NCI-H2227 (cell line): ENCODE data around the gene UNC5C.

ENCODE experiments used
- DNase-seq: peaks from one replicate; lab custom pipeline; 2025; ENCODE audit not compliant: unreplicated experiment; lab: John Stamatoyannopoulos, UW

Gene UNC5C

DNA sequence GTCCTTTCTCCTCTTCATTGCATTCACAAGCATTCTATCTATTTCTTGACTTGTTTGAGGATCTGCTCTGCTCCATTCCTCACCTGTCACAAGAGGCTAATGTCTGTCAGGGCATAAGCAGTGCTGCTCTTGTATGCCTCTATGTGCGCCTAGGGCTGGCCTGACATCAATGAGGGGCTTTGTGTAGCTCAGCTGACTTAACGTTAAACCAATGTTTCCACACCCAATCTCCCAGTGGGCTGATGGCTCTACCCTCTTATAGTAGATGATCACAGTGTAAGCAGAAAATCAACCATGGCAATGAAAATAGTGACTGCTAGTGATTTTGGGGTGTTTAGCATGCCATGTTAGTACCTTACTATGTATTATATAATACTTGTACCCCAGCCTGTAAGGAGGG is 139.0 kb downstream of the UNC5C start:
- no peak for DNase-seq

DNA sequence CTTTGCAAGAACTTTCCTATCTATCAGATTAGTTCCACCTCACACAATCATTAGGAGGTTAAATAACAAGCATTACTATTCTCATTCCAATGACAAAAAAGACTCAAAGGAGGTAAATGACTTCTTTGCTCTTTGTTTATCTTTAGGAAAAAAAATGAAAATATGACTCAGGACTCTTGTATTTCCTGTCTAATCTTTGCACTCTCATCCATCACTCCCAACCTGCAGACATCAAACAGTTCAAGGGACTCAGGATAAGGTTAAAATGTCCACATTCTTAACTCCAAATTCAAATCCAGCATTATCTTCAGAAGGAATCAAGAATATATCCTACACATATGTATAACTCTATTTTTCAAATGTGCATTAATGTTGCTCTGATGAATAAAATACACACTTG is 139.6 kb downstream of the UNC5C start:
- DNase-seq, result no peak

DNA sequence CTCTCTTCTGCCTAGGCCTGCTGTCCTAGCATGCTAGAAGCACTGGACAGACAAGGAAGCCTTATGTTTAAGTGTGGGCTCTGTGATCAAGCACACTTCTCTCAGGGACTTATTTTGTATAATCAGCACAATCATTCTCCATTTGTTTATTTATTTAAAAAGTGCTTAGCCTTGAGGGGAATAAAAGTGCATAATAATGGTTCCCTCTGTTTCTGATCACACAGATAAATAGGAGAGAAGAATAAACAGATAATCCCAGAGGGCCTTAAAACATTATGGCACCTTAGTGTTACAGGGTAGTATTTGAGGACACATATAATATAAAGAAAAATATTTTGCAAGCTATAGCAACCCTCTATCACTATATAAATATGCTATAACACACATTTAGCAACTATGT is 146.5 kb downstream of the UNC5C start:
- DNase-seq, result no peak

GRCh38 chr4:95398217-95398616 is 150.6 kb downstream of the UNC5C start:
- DNase-seq, result no peak

DNA sequence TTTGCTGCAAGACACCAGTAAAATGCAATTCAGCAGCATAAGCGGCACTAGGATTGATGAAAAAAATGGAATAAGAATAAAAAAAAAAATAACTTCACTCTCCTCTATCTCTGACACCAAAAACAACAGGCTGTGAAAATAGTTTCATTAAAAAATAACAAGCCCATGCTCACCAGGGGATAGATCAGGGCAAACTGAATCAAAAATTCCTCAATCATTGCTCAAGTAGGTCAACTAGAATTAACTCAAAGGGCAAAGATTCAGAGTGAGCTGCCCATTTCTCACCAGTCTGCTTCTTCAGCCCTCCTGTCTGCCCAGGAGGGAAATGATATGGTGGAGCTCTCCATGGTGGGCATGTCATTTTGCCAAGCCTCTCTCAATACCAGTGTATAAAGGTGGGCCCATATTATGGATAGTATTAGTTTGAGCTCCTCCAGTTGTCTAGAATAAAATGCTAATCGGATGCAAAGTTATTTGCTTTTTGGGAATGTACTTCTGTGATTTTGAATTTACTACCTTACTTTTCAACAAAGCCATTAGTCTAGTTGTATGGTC is 153.9 kb downstream of the UNC5C start:
- DNase-seq, result no peak

- no peak for DNase-seq
Measured at GRCh38 chr4:95393821-95394220, 155.0 kb downstream of the UNC5C start.

DNA sequence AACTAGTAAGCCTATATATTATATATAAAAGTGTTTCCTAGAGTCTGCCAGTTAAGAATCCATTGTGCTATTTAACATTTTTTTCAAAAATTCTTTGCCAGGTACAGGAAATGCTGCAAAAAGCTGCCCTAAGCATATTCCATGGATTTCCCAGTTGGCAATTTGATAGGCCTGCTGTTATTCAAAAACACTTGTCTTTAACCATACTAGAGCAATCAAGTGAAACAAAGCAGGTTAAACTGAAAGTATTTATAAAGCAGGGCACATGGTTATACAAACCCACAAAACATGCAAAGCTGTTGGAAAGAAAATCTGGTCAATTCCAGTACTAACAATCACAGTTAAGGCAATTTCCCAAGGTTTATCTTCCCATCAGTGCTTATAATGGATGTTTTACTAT is 159.9 kb downstream of the UNC5C start:
- no peak for DNase-seq

DNA sequence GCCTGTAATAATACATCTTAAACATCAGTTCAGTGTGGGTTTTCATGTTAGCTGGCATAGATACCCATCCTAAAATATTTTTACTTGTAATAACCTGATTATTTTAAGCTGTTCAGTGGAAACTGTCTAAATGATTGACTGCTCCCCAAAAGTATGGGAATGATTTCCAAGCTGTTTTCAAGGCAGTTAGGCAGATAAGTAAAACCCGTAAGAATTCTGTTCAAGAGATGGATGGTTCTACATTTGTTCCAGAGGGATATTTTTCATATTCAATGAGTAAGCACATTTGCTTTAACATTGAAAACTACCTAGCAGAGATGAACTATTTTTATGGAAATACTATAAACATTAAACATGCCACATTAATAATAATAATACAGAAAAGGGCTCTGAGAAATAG is 161.1 kb downstream of the UNC5C start:
- DNase-seq, result no peak

DNA sequence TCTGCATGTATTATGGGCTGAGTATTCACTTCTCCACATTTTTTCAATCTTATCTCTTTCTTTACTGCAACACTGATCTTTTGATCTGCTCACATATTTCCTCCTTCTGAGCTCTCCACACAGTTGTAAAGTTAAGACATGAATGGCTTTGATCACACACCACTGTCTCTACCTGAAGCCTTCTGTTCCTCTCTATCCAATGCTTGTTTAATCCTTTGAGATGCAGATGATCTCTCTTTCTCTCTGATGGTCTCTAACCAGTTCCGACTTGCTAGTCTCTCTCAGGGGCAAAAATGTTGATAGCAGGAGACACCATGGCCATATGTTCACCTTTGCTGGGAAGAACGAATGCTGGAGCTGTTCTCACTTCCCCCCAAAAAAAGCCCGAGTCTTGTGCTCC is 162.4 kb downstream of the UNC5C start:
- no peak for DNase-seq

DNA sequence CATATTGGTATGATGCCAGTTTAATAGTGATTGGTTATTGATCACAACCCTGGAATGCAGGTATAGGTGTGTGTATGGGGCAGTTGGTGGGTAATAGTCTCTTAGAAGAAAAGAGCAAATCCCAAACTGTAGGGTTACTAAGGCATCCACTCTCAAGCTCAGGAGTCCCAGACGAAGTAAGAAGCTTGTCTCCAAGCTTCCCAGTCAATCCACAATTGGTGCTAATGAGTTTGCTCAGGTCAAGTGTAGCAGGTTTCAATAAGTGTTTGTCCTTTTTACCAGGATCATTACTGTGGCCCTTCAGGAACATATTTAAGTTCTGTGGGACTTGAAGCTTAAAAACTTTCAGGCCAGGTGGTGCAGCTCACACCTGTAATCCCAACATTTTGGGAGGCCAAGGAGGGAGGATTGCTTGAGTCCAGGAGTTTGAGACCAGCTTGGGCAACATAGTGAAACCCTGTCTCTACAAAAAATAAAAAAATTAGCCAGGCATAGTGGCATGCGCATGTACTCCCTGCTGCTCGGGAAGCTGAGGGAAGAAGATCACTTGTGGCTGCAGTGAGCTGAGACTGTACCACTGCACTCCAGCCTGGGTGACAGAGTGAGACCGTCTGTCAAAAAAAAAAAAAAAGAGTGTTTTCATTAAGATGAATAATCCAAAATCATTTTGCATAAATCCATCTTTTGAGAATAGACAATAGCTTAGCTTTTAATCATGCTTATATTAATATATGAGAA is 166.8 kb downstream of the UNC5C start:
- DNase-seq, result no peak

GRCh38 chr4:95379633-95380032 is 169.1 kb downstream of the UNC5C start:
- no peak for DNase-seq

GRCh38 chr4:95377366-95377900 is 171.3 kb downstream of the UNC5C start:
- DNase-seq, result no peak

DNA sequence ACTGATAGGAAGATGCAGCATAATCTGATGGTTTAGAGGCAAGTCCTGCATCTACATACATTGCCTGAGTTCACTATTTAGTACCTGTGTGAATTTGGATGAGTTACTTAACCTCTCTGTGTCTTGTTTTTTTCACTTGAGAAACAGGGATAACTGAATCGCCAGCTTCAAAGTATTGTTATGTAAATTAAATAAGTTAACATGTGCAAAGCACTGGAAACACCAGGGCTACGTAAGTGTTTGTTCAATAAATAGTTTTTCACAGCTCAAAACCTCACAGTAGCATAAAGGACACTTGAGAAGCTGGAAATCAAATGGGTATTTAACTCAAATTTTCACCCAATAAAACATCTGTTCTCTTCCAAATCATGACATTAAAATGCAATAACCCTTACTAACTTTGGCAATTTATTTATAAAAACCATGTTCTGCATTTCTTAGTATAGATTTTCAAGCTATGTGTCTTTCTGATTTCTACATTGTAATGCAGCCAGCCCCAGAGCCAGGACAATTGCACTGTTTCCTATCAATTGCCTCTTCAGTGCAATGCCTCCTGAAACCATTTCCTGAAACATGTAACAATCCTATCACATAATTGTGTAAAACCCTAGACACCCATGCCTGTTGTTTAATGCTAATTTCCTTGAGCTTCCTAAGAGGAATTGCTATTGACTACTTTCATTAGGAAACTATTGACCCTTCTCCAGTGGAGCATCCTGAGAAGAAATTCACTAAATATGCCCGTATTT is 177.1 kb downstream of the UNC5C start:
- no peak for DNase-seq

GRCh38 chr4:95367824-95368223 is 180.9 kb downstream of the UNC5C start:
- DNase-seq, result no peak

DNA sequence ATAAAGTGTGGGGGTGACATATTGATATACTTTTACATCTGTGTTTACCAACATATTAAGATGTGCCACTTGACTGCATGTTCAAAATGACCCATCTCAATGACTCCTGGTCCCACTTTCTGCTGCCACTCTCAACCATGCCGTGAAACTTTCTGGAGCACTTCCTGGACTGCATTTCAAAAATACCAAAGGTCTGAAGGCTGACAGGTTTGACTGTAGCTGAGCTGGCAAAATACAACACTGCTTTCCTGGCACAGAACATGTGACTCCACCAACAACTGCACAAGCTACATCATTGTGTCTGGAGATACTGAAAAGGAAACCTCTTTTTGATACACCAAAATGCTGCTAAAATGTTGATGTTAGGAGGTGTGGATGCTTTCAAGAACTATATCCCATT is 184.8 kb downstream of the UNC5C start:
- DNase-seq, result no peak

DNA sequence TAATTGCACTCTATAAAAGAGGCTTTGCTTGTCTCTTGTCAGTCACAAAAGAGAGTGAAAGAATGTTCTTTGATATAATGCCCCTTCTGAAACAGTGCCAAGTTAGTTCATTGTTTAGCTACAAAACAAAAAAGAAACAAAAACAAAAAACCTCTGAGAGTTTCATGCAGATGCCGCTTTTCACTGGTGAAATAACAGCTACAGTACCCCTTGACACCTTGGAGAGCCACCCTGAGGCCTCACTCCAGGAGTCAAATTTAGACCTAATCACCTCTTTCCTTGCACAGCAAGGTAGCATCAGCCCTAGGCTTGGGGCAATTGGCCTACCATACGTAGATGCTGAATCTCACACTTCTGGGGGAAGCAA is 185.2 kb downstream of the UNC5C start:
- DNase-seq, result no peak

DNA sequence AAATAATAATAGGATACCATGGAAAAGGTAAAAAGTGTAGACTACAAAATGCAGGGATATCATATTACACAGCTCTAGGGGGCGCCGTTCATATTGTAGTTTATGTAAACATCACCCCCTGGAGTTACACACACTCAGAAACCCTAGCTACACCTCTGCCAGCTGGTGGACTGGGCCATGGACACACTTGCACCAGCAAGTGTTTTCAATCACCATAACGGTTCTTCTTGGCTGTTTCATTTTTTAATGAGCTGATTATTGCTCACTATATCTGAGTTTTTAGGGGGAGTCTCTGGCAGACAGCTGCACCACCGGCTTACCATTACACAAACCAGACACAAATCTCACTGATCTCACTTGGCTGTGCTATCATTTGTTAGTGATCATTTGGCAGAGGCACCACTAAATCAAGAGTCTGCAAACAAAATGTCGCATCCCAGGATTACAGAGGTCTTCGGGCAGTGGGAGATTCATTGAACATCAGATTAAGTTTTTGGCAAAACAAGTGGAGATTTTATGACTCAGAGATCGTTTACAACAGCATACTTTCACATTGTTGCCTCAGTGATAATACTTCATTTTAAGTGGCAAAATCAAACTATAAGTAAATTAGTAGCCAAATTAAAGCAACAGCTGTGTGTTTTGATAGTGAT is 185.7 kb downstream of the UNC5C start:
- peak; percentile 14 for DNase-seq

DNA sequence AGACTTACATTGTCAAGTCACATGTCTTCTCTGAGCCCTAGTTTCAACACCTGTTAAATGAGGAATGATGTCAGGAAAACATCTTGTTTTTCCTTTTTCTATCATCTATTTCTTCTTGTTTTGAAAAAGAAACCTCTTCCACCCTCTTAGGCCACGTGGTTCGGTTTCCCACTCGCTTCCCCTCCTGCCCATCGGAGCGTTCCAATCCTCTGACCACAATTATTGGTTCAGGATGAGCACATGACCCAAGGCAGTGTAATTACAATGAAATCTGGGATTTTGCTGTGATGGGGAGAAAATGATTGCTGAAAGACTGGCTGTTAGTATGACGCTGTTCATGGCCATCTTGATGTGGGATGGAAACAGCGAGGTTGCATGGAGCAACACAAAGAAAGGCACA is 186.7 kb downstream of the UNC5C start:
- DNase-seq, result no peak

GRCh38 chr4:95361696-95361965 is 187.1 kb downstream of the UNC5C start:
- no peak for DNase-seq

DNA sequence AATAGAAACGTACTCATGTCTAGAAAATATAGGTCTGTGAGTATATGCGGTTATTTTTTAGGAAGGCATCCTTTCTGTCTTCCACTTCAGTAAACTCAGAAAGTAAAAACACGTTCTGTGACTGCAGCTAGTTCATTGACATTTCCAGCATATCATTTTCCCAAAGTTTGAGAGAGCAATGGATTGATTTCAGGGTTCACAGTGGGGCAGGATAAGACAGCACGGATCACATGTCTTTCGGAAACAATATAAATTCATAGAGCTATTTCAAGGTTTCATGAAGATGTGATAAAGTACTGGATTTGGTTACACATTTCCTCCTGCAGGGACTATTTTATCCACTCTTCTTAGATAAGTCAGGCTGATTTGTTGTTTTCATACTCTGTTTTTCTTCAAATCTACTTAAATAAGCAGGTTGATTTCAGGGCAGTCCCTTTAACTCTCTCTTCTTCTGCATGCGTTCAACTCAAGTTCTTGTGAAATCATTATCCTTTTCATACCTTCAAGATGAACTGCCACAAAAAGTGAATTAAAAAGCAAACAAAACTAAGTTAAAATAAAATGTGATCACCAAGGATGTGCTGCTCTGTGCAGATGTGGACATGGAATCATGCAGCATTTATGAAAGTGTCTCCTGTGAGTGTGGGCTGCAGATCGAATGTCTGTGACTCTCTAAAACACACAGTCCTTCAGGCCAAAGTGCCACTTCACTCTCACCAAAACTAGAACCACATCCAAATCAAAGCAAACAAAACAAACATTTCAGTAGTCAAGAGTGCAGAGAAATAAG is 187.7 kb downstream of the UNC5C start:
- DNase-seq, result no peak

GRCh38 chr4:95360256-95360903 is 188.4 kb downstream of the UNC5C start:
- DNase-seq, result no peak
